Stimulated activated naive CD8-positive, alpha-beta T cell treated with anti-CD3 and anti-CD28 coated beads, Interleukin-15, Interleukin-2, amounts not matched to agents 100 ng/mL and 50 ng/mL, for 24 hours (primary cell): Measurements from ENCODE around the gene PRKAR2B.
"Not testable (repeated sequence)": the region's sequence is repeated elsewhere in the genome, so short reads cannot be mapped to it uniquely, and the experiment has no call there.

Experiments
- H3K27ac Mint-ChIP-seq: one replicate; pipeline ENCODE4 v1.8.0; 2021; ENCODE audit warnings: mild to moderate bottlenecking, mixed read lengths
- H3K27me3 Mint-ChIP-seq: one replicate; pipeline ENCODE4 v1.8.0; 2021; ENCODE audit warnings: mixed read lengths
- H3K36me3 Mint-ChIP-seq: one replicate; pipeline ENCODE4 v1.8.0; 2021; ENCODE audit warnings: low read depth, mixed read lengths
- H3K4me1 Mint-ChIP-seq: one replicate; pipeline ENCODE4 v1.8.0; 2021; ENCODE audit warnings: low read depth, mixed read lengths
- H3K4me3 Mint-ChIP-seq: one replicate; pipeline ENCODE4 v1.8.0; 2021; ENCODE audit warnings: mild to moderate bottlenecking, mixed read lengths
- H3K9me3 Mint-ChIP-seq: one replicate; pipeline ENCODE4 v1.8.0; 2021; ENCODE audit warnings: mixed read lengths

PRKAR2B gene

GRCh38 chr7:107049971-107050532 lies 5.5 kb downstream of the PRKAR2B start:
- peaks cover 16% of the 10 kb centered on the region for H3K4me1 Mint-ChIP-seq
- H3K27ac Mint-ChIP-seq = no peak overlapping the region
- no peak overlapping the region for H3K4me3 Mint-ChIP-seq
- no peaks in the 10 kb centered on the region for H3K36me3 Mint-ChIP-seq
- H3K9me3 Mint-ChIP-seq = no peaks in the 10 kb centered on the region
- H3K27me3 Mint-ChIP-seq = peaks cover 51% of the 10 kb centered on the region

DNA sequence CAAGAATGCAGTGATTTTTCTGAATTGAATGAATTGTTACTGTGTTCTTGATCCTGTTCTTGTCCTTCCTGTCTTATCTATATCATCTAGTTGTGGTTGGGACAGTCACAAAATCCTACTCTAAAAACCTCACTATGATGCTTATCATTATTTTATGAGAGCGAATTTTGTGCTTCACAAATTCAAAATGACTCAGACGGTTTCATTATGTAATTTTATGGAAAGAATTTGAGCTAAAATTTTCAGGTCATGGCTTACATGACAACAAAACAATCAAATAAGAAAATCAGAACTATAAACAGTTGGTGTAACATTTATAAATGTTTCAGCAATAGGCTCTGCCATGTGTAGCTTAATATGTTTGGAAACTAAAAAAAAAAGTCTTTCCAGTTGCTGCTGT lies 6.9 kb downstream of the PRKAR2B start:
- Mint-ChIP-seq H3K27me3 (peaks cover 39% of the 10 kb centered on the region), H3K9me3 (no peaks in the 10 kb centered on the region), H3K4me3 (no peak overlapping the region), H3K27ac (no peak overlapping the region), H3K36me3 (no peaks in the 10 kb centered on the region), H3K4me1 (peaks cover 11% of the 10 kb centered on the region)

GRCh38 chr7:107054965-107055364 lies 10.5 kb downstream of the PRKAR2B start:
- not testable (repeated sequence) for H3K9me3 Mint-ChIP-seq, H3K27ac Mint-ChIP-seq, H3K4me3 Mint-ChIP-seq, H3K36me3 Mint-ChIP-seq
- peaks cover 11% of the 10 kb centered on the region for H3K4me1 Mint-ChIP-seq
- H3K27me3 Mint-ChIP-seq = peaks cover 14% of the 10 kb centered on the region

DNA sequence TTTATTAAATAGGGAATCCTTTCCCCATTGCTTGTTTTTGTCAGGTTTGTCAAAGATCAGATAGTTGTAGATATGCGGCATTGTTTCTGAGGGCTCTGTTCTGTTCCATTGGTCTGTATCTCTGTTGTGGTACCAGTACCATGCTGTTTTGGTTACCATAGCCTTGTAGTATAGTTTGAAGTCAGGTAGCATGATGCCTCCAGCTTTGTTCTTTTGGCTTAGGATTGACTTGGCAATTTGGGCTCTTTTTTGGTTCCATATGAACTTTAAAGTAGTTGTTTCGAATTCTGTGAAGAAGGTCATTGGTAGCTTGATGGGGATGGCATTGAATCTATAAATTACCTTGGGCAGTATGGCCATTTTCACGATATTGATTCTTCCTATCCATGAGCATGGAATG lies 11.6 kb downstream of the PRKAR2B start:
- H3K27me3 Mint-ChIP-seq, H3K9me3 Mint-ChIP-seq, H3K27ac Mint-ChIP-seq, H3K36me3 Mint-ChIP-seq, H3K4me3 Mint-ChIP-seq, H3K4me1 Mint-ChIP-seq: not testable (repeated sequence)

DNA sequence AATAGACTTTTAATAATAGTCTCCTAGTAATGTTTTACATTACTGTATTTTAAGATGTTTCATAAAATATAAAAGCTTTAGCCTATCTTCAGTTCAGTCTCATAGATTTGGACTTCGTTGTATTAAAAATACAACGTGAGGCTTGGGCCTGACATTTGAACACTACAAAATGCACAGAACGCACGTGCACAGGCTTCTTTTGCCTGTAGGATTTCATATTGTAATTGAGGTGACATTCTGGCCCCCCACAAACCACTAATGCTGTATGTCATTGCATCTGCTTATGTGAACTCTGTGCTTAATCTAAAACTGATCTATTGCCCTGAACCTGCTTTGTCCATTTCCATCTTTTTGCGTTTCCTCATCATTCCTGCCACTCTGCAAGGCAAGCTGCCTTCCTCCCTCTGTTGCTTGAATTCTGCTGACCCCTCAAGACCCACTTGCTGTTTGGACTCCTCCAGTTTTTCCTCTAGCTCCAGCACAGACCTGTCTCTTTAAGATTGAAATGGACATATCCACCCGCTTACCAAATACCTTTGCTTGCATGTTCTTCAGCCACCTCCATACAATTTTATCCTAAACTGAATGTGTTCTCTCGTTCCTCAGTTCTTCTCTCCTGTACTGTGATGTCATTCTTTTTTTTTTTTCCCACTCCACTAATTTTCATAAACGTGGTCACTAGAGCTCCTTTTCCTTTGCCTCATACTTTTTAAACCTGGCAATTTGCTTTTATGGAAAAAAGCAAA lies 12.4 kb downstream of the PRKAR2B start:
- H3K27me3 Mint-ChIP-seq = peaks cover 7% of the 10 kb centered on the region
- H3K9me3 Mint-ChIP-seq = no peaks in the 10 kb centered on the region
- no peaks in the 10 kb centered on the region for H3K36me3 Mint-ChIP-seq
- no peak overlapping the region for H3K27ac Mint-ChIP-seq
- no peaks in the 10 kb centered on the region for H3K4me1 Mint-ChIP-seq
- H3K4me3 Mint-ChIP-seq = no peak overlapping the region

DNA sequence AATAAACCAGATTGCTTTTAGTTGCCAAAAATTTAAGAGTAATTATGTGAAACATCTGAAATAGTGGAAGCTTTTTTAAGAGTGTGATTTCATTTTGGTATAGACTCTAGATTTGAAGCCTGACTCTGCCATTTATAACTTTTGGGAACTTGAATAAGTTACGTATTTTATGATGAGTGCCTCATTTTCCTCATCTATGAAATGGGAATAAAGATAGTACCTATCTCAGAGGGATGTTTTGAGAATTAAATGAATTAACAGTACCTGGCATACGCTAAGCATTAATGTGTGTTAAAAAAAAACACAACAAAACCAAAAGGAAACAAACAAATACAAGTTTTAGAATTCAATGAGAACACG lies 12.9 kb downstream of the PRKAR2B start:
- Mint-ChIP-seq H3K9me3 (no peaks in the 10 kb centered on the region), H3K4me3 (no peak overlapping the region), H3K36me3 (no peaks in the 10 kb centered on the region), H3K27me3 (peaks cover 7% of the 10 kb centered on the region), H3K27ac (no peak overlapping the region), H3K4me1 (no peaks in the 10 kb centered on the region)

DNA sequence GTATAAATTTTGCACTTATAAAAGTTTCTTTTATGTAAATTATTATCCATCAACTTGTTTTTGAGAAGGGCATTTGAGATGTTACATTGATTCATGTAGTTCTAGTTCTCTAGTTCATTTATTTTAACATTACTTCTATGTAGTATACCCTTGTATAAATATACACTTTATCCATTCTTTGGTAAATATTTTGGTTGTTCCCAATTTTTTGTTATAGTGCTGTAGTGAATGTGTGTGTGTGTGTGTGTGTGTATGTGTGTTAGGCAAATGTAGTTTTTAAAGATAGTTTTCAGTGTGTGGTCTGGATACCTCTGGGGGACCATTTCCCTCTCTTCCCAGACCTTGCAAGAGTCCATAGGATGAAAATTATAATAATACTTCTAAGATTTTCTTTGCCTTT lies 15.0 kb downstream of the PRKAR2B start:
- no peaks in the 10 kb centered on the region for H3K4me1 Mint-ChIP-seq
- no peak overlapping the region for H3K27ac Mint-ChIP-seq
- no peaks in the 10 kb centered on the region for H3K36me3 Mint-ChIP-seq
- H3K9me3 Mint-ChIP-seq = no peaks in the 10 kb centered on the region
- H3K4me3 Mint-ChIP-seq = no peak overlapping the region
- H3K27me3 Mint-ChIP-seq = peaks cover 12% of the 10 kb centered on the region

DNA sequence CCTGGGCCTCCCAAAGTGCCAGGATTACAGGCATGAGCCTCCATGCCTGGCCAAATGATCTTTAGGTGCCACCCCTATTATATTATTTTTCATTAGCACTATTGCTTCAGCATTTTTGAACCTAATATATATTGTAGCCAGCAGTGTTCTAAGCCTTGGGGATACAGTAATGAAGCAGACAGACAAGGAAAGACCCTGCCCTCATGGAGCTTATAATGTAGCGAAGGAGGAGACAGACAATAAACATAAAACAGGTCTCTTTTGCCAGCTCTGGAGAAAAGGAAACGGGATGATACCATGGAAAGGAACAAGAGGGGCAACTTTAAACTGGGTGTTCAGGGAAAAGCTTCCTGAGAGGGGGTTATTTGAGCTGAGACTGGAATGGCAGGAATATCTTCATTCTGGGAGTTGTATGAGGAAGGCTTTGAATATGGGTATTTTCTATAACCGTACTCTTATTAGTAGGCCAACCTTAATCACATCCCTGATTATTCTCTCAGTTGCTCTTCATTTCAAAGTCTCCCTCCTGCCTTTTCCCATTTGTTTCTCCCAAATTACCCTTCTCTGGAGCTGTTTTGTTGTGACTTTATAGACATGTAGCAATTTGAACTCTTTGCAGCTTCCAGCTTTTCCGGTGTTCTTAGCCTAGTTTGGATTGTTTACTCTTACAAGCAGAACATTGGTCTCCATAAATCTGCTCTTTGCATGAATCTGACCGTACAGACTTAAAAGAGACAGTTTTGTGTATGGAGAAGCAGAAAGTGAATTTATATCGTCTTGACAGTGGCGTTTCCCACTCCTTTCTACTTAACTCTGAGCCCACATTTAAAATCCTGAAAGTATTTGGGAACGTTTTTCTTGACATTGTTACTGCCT lies 19.0 kb downstream of the PRKAR2B start:
- Mint-ChIP-seq H3K9me3 (no peaks in the 10 kb centered on the region), H3K4me3 (no peak overlapping the region), H3K4me1 (no peaks in the 10 kb centered on the region)

GRCh38 chr7:107064255-107064654 lies 19.8 kb downstream of the PRKAR2B start:
- H3K27me3 Mint-ChIP-seq = peaks cover 4% of the 10 kb centered on the region
- H3K4me3 Mint-ChIP-seq = no peak overlapping the region
- H3K36me3 Mint-ChIP-seq = no peaks in the 10 kb centered on the region
- no peaks in the 10 kb centered on the region for H3K9me3 Mint-ChIP-seq
- H3K4me1 Mint-ChIP-seq = peaks cover 2% of the 10 kb centered on the region
- H3K27ac Mint-ChIP-seq = no peak overlapping the region

More for the DNA sequence above, 19.0 kb downstream of the PRKAR2B start:
- no peaks in the 10 kb centered on the region for H3K36me3 Mint-ChIP-seq
- no peak overlapping the region for H3K27ac Mint-ChIP-seq
- peaks cover 4% of the 10 kb centered on the region for H3K27me3 Mint-ChIP-seq

DNA sequence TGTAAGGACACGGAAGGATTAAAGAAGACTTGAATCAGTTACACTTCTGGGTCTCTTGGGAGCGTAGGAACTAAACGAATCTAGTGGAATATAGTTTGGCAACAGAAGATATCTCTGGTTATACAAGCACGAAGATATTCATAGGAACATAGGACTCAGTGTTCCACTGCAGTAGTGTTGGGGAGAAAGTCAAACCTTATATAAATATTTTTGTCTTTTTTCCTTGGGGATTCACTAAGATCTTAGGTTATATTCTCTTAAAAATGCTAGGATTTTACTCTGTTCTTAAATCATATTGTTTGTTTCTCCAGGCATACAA lies 21.4 kb downstream of the PRKAR2B start:
- Mint-ChIP-seq H3K4me1 (peaks cover 4% of the 10 kb centered on the region), H3K27ac (no peak overlapping the region), H3K27me3 (peaks cover 4% of the 10 kb centered on the region), H3K4me3 (no peak overlapping the region), H3K9me3 (no peaks in the 10 kb centered on the region), H3K36me3 (no peaks in the 10 kb centered on the region)

DNA sequence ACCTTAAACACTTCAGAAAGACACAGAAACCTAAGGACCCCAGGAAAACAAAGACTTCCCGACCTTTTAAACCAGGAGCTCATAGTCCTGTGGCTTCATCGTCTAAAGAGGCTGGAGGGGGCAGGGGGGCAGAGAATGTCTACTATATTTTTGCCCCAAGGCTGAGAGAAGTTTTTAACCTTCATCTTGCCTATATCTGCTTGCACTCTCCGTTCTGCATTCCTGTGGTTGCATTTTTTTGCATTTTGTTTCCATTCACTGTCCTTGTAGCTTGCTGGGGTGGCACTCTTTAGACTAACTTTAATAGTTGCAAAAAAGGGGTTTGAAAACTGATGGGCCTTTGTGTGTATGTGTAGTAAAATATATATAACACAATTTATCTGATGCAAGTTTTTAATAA lies 23.7 kb downstream of the PRKAR2B start:
- Mint-ChIP-seq H3K9me3 (no peaks in the 10 kb centered on the region), H3K36me3 (no peaks in the 10 kb centered on the region), H3K4me3 (no peak overlapping the region)

DNA sequence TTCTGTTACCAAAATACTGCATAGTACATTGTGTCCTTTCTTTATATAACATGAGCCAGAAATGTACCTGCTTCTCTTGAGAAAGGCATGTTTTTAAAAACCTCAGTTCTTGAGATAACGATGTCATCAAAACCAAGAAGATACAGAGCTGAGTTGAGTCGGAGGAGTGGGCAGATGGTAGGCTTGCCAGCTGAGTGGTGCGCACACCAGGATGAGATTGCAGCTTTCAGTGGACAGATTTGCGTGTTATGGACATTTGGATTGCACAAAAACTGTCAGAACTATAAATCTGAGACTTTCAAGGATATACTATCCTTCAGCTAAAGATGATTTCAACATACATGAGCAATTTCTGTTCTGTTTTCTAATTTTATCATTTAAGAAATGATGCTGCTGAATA lies 25.0 kb downstream of the PRKAR2B start:
- H3K36me3 Mint-ChIP-seq = no peaks in the 10 kb centered on the region
- no peak overlapping the region for H3K4me3 Mint-ChIP-seq
- no peaks in the 10 kb centered on the region for H3K9me3 Mint-ChIP-seq
- H3K27ac Mint-ChIP-seq = no peak overlapping the region
- peaks cover 4% of the 10 kb centered on the region for H3K4me1 Mint-ChIP-seq
- H3K27me3 Mint-ChIP-seq = no peaks in the 10 kb centered on the region

More for the DNA sequence above, 23.7 kb downstream of the PRKAR2B start:
- peaks cover 4% of the 10 kb centered on the region for H3K27me3 Mint-ChIP-seq
- H3K27ac Mint-ChIP-seq = no peak overlapping the region
- peaks cover 4% of the 10 kb centered on the region for H3K4me1 Mint-ChIP-seq

- H3K4me1 Mint-ChIP-seq = peaks cover 4% of the 10 kb centered on the region
- H3K36me3 Mint-ChIP-seq = no peaks in the 10 kb centered on the region
- H3K9me3 Mint-ChIP-seq = no peaks in the 10 kb centered on the region
- H3K27me3 Mint-ChIP-seq = no peaks in the 10 kb centered on the region
- no peak overlapping the region for H3K27ac Mint-ChIP-seq
- H3K4me3 Mint-ChIP-seq = no peak overlapping the region
These were observed 26.2 kb downstream of the PRKAR2B start for GRCh38 chr7:107070710-107071109.

- H3K27ac Mint-ChIP-seq = no peak overlapping the region
These were observed 26.6 kb downstream of the PRKAR2B start for GRCh38 chr7:107071129-107071528.

GRCh38 chr7:107072133-107072532 lies 27.6 kb downstream of the PRKAR2B start:
- Mint-ChIP-seq H3K9me3 (no peaks in the 10 kb centered on the region), H3K4me1 (peaks cover 4% of the 10 kb centered on the region), H3K27me3 (no peaks in the 10 kb centered on the region), H3K36me3 (no peaks in the 10 kb centered on the region), H3K27ac (no peak overlapping the region), H3K4me3 (no peak overlapping the region)

More at GRCh38 chr7:107071129-107071528, 26.6 kb downstream of the PRKAR2B start:
- Mint-ChIP-seq H3K4me1 (peaks cover 4% of the 10 kb centered on the region), H3K36me3 (no peaks in the 10 kb centered on the region), H3K4me3 (no peak overlapping the region), H3K9me3 (no peaks in the 10 kb centered on the region), H3K27me3 (no peaks in the 10 kb centered on the region)
